Esophagus muscularis mucosa (tissue), 4 donors: Measurements from ENCODE around the gene FAHD2A. TPM values are rescaled to one million over a fixed set of nuclear protein-coding genes. Genes with fewer than 3 reads are reported as not detected.
"Not testable (repeated sequence)": the region's sequence is repeated elsewhere in the genome, so short reads cannot be mapped to it uniquely, and the experiment has no call there.

Experiments
- DNase-seq: peaks from one replicate; pipeline ENCODE4 v3.0.0-alpha.2; 2017; ENCODE audit errors: extremely low spot score
- H3K27ac ChIP-seq, 4 donors: fragments of 200-600 bp; sonication (generic); replicated peaks in 1 of 4; 1 replicate in 3 of 4; 2 replicates in 1 of 4; pipeline ENCODE4 v1.5.1; 2016 to 2019; ENCODE audit warnings: mild to moderate bottlenecking in 1 of 4
- H3K27me3 ChIP-seq, 4 donors: fragments of 200-600 bp; sonication (generic); one replicate each; pipeline versions ENCODE4 v1.5.1 to v1.6.0; 2016 to 2019
- H3K36me3 ChIP-seq, 4 donors: fragments of 200-600 bp; sonication (generic); one replicate each; pipeline ENCODE4 v1.5.1; 2016 to 2019
- H3K4me1 ChIP-seq, 4 donors: fragments of 200-600 bp; sonication (generic); one replicate each; pipeline ENCODE4 v1.5.1; 2016 to 2019
- H3K4me3 ChIP-seq, 4 donors: fragments of 200-600 bp; sonication (generic); 1 replicate in 2 of 4; 2 replicates in 2 of 4; pipeline ENCODE4 v1.5.1; 2016 to 2019; ENCODE audit warnings: mild to moderate bottlenecking in 4 of 4, moderate library complexity in 1 of 4
- H3K9me3 ChIP-seq, 4 donors: fragments of 200-600 bp; sonication (generic); 1 replicate in 3 of 4; 2 replicates in 1 of 4; pipeline ENCODE4 v1.5.1; 2016 to 2019
- POLR2AphosphoS5 ChIP-seq, 2 donors: sonication (generic); formaldehyde crosslinking; IDR thresholded peaks; one replicate each; pipeline ENCODE4 v1.6.1; 2017; ENCODE audit warnings: antibody characterized with exemption in 2 of 2
- WGBS: methylation state at CpG from one replicate; pipeline ENCODE4 v1.1.5; 2018; 5-methylcytosine and 5-hydroxymethylcytosine counted together
- intact Hi-C: fragments of 100-400 bp; cut with DNase I; formaldehyde crosslinking; loops from one replicate; pipeline ENCODE4 v1.15.1; 2023
- total RNA-seq, 4 donors: library from RNA; depleted of rRNA; stranded (reverse); fragments of >200 nt; gene quantifications; one replicate each; pipeline versions ENCODE4 v1.1.0 to v1.2.1, GENCODE V29; 2016
- TF ChIP-seq, protein P1 (sequence below), 3 experiments: fragments of 200-600 bp in 2 of 3; fragments of 450-650 bp in 1 of 3; sonication (generic) in 2 of 3; IDR thresholded peaks; one replicate each; pipeline ENCODE4 v1.5.1; 2017 to 2019; ENCODE audit warnings: antibody characterized with exemption in 3 of 3, mild to moderate bottlenecking in 2 of 3, moderate library complexity in 1 of 3

The FAHD2A gene
- total RNA-seq, 4 donors from 2014 or later: 11.2 to 20.0 (median 16.5) TPM

DNA sequence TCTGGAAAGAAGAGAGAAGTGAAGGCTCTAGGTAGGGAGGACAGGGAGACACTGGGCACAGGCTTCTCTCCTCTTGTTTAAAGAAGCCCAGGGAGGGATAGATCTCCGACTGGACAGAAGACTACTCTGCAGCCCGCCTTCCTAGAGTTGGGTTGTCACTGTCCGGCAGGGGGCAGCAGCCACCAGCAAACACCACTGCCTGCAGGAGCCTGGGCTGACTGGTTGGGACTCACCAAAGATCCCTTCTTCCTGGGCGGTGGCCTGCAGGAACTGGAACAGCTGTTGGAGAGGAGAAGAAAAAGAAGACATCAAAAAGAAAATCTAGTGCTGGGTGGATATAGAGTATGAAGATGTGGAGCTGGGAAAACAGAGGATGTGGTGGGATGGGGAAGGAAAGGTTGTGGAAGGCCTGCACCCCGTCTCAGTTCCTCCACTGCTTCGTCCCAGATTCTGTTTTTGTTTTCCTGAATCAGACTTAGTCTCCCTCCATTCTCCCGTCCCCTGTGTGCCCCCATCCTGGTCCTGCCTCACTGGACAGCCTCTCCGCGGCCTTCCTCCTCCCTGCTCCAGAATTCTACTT lies 11.6 kb downstream of the FAHD2A start:
- H3K4me3 ChIP-seq, H3K27me3 ChIP-seq, H3K4me1 ChIP-seq, H3K9me3 ChIP-seq, intact Hi-C loops, H3K27ac ChIP-seq: not testable (repeated sequence)
- peaks cover 0 to 20% (median 13%) of the 10 kb centered on the region in 4 donors for H3K36me3 ChIP-seq
- TF ChIP-seq, protein P1, sequence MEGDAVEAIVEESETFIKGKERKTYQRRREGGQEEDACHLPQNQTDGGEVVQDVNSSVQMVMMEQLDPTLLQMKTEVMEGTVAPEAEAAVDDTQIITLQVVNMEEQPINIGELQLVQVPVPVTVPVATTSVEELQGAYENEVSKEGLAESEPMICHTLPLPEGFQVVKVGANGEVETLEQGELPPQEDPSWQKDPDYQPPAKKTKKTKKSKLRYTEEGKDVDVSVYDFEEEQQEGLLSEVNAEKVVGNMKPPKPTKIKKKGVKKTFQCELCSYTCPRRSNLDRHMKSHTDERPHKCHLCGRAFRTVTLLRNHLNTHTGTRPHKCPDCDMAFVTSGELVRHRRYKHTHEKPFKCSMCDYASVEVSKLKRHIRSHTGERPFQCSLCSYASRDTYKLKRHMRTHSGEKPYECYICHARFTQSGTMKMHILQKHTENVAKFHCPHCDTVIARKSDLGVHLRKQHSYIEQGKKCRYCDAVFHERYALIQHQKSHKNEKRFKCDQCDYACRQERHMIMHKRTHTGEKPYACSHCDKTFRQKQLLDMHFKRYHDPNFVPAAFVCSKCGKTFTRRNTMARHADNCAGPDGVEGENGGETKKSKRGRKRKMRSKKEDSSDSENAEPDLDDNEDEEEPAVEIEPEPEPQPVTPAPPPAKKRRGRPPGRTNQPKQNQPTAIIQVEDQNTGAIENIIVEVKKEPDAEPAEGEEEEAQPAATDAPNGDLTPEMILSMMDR (IDR thresholded peaks at IDR 0.05): peak; percentile 84 to 86 (median 85)
- peak in 1 of 2 donors; percentile 26 for TF ChIP-seq POLR2AphosphoS5 (IDR thresholded peaks at IDR 0.05)
- WGBS: 48% methylated on average over 9 of the region's 9 CpGs
- DNase-seq: peak; percentile 94

DNA sequence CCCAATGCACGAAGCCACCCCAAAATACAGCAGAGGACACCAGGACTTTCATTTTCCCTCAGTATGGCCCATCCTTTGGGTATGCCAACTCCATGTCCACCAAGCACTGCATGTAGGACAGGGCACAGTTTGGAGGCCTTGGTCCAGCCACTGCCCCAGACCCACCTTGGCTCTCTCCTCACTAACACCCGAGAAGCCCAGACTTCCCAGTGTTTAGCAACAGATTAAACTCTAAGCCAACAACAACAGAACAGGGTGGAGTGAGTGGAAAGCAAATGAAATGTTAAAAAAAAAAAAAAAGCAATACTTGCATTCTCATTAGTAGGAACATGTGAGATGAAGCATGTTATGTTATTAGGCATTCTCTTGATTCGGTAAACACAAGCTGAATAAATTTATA lies 12.6 kb downstream of the FAHD2A start:
- WGBS: 71% methylated on average over 3 of the region's 3 CpGs
- not testable (repeated sequence) for DNase-seq

DNA sequence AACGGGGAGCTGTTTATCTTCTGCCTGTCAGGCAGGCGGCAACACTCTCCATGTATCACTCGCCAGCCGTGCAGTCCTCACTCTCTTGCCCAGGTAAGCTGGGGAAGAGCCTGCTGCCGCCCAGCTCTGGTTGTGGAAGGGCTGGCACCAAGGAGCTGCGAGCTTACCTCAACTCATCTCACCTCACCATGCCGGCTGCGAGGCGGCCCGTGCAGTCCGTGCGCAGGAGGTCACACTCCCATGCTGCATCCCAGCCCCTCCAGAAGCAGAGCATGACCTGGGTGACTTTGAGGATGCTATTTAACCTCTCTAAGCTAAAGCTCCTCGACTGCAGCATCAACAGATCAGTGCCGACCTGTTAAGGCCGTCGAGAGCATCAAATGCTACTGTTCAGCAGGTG lies 13.1 kb downstream of the FAHD2A start:
- WGBS: 91% methylated on average over 12 of the region's 16 CpGs
- H3K27ac ChIP-seq, H3K9me3 ChIP-seq, H3K4me3 ChIP-seq, intact Hi-C loops, H3K27me3 ChIP-seq, DNase-seq, H3K4me1 ChIP-seq: not testable (repeated sequence)
- peaks cover 0 to 17% (median 12%) of the 10 kb centered on the region in 4 donors for H3K36me3 ChIP-seq

More for the DNA sequence above, 12.6 kb downstream of the FAHD2A start:
- H3K36me3 ChIP-seq: peaks cover 0 to 20% (median 12%) of the 10 kb centered on the region in 4 donors
- H3K4me1 ChIP-seq, H3K4me3 ChIP-seq, H3K27ac ChIP-seq, intact Hi-C loops, H3K27me3 ChIP-seq, H3K9me3 ChIP-seq: not testable (repeated sequence)

DNA sequence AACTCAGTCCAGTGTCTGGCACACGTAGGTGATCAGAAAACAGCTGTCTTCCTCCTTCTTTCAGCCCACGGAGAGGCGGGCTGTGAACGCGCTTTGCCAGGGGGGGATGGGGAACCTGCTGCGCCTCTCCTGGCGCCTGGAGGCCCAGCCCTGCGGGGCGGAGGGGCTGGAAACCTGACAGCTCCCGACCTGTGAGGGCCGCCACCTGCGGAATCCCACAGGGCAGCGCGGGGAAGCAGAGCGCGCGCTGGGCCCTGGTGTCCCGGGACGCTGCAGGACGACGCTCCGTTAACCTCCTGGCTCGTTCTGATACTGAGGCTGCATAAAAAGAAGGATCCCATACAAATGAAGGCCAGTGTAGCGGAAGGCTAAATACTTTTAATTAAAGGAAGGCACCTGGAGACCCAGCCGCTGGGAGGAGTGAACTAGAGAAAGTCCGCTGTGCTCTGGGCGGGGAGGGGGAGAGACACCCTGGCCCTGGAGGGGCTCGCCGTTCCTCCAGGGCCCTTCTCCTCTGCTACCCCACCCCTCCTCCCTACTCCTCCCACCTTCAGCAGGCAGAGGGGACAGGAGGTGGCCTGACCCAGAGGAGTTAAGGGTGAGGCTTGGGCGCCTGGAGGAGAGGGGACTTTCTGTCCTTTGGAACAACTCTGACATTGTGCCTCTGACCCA lies 24.8 kb downstream of the FAHD2A start:
- H3K9me3 ChIP-seq, H3K36me3 ChIP-seq, intact Hi-C loops, H3K27ac ChIP-seq, H3K4me3 ChIP-seq, DNase-seq, H3K27me3 ChIP-seq, H3K4me1 ChIP-seq: not testable (repeated sequence)
- WGBS: 60% methylated on average over 6 of the region's 30 CpGs

DNA sequence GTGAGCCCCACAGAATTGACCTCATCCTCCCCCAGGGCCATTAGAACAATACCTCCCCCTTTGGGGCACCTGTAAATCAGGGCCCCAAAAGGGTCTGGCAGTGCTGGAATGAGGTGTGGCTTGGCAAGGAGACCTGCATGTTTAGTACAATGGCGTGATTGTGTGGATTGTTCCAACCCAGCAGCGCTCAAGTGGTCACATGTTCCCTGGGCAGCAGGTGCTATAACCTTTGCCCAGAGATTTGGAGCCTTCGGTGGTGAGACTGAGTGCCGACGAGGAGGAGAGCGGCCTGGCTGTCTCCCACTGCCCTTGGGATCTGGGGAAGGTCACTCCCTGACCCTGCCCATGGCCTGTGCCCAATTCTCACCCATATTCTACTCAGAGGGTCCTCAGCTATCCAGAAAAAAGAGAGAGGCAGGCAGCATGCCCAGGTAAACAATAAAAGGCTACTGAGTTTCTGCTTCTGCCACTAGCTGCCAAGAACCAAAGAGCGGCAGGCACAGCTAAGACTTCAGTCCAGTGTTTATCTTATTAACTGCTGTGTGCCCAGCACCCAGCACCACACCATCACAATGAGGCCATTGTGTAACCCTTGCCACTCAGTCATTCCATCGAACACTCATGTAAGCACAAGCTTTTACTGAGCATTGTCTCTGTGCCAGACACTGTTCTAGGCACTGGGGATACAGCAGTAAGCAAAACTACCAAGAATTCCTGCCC lies 27.4 kb downstream of the FAHD2A start:
- DNase-seq, H3K4me3 ChIP-seq, H3K9me3 ChIP-seq, intact Hi-C loops, H3K27ac ChIP-seq, H3K36me3 ChIP-seq, H3K27me3 ChIP-seq: not testable (repeated sequence)
- no CpG with 5 or more reads among the region's 8 CpGs for WGBS
- H3K4me1 ChIP-seq: peaks cover 0 to 14% (median 3%) of the 10 kb centered on the region in 4 donors

DNA sequence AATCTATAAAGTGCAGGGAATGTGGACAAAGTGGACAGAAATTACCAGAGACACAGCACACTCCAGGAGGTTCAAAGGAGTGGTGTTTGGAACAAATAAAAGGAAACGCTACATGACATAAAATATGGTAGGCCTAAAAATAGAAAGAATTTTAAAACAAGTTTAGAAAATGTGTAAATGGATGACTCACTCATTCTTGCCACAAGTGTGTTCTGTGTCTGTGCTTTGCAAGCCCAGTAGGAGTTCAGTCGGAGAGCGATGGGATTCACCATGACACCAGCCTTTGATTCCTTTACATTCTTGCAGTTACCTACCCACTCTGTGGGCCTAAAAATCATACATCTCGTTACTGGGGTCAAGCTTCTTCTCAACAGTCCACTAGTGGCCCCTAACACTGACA lies 30.9 kb downstream of the FAHD2A start:
- intact Hi-C loops, H3K27me3 ChIP-seq, H3K36me3 ChIP-seq, H3K9me3 ChIP-seq, H3K4me3 ChIP-seq, DNase-seq: not testable (repeated sequence)
- peak overlapping the region in 3 of 4 donors; percentile 74 to 78 (median 77) for H3K27ac ChIP-seq
- peaks cover 0 to 14% (median 3%) of the 10 kb centered on the region in 4 donors for H3K4me1 ChIP-seq
- 60% methylated on average over 1 of the region's 4 CpGs for WGBS

DNA sequence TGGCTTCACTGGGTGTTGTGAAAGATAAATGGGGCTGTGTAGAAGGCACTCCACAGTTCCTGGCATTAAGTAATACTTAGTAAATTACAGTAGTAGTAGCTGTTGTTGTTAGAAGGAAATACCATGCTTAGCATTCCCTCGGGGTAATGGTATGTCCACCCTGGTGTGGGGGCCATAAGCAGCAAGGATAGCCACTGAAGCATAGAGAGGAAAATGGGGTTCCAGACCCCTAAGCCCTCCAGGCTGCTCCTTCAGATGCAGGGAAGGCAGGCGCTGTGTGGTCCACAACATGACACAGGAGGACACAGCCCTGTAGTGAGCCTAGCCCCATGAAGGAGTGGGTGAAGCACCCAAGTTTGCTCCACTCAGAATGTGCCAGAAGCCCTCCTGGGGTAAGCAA lies 31.5 kb downstream of the FAHD2A start:
- WGBS: no CpG with 5 or more reads among the region's 2 CpGs
- peaks cover 0 to 14% (median 3%) of the 10 kb centered on the region in 4 donors for H3K4me1 ChIP-seq
- DNase-seq, H3K27me3 ChIP-seq, intact Hi-C loops, H3K9me3 ChIP-seq, H3K36me3 ChIP-seq, H3K4me3 ChIP-seq: not testable (repeated sequence)
- H3K27ac ChIP-seq: peak overlapping the region; percentile 71 to 78 (median 76)
